ENCODE results near the gene GLYAT.
A peak's percentile ranks its signal among the peaks of the same experiment; 100 is the strongest.

GLYAT gene, protein sequence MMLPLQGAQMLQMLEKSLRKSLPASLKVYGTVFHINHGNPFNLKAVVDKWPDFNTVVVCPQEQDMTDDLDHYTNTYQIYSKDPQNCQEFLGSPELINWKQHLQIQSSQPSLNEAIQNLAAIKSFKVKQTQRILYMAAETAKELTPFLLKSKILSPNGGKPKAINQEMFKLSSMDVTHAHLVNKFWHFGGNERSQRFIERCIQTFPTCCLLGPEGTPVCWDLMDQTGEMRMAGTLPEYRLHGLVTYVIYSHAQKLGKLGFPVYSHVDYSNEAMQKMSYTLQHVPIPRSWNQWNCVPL

GRCh38 chr11:58731819-58732218 is at the start of gene GLYAT:
Gene GLYAT, minus strand, starts transcription at chr11:58731943. Its CDS starts 7,447 bp downstream, at chr11:58724496.
- intact Hi-C loops (cut with DNase I), result no loop called here

DNA sequence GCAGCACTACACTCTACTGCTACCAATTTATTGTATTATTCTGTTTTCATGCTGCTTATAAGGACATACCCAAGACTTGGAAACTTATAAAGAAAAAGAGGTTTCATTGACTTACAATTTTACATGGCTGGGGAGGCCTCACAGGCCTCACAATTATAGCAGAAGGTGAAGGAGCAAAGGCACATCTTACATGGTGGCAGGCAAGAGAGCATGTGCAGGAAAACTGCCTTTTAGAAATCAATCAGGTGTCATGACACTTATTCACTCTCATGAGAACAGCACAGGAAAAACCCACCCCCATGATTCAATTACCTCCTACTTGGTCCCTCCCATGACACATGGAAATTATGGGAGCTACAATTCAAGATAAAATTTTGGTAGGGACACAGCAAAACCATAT is 49.6 kb upstream of the GLYAT start:
- DNase-seq, result no peak
- intact Hi-C loops (cut with DNase I), result no loop called here

More at GRCh38 chr11:58731819-58732218, at the start of gene GLYAT:
- DNase-seq, result no peak

GRCh38 chr11:58780578-58780977 is 48.8 kb upstream of the GLYAT start:
- intact Hi-C loops (cut with DNase I), result no loop called here
- DNase-seq, result no peak

- intact Hi-C loops (cut with DNase I), result no loop called here
- DNase-seq, result peak in 1 of 42 donors; percentile 16
Observed at GRCh38 chr11:58776891-58777710, 45.4 kb upstream of the GLYAT start.

GRCh38 chr11:58775066-58775708 is 43.4 kb upstream of the GLYAT start:
- intact Hi-C loops (cut with DNase I), result no loop called here
- DNase-seq, result no peak

DNA sequence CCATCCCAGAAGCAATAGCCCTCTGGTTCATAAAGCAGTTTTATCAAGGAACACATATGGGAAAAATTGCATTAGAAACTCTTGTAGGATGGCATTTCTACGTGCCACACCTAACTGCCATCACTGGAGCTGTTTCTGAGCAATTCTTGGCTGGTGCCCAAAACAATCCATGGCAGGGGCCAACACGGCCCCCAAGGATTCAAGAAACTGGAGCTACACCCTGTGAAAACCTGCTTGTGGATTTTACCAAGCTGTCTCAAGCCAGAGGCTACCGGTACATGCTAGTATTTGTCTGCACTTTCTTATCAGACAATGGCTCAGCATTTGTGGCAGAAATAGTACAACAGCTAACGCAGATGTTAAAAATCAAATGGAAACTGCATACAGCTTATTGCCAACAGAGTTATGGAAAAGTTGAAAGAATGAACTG is 42.4 kb upstream of the GLYAT start:
- no peak for DNase-seq
- intact Hi-C loops (cut with DNase I), result no loop called here

GRCh38 chr11:58773337-58773736 is 41.6 kb upstream of the GLYAT start:
- intact Hi-C loops (cut with DNase I), result no loop called here
- no peak for DNase-seq

DNA sequence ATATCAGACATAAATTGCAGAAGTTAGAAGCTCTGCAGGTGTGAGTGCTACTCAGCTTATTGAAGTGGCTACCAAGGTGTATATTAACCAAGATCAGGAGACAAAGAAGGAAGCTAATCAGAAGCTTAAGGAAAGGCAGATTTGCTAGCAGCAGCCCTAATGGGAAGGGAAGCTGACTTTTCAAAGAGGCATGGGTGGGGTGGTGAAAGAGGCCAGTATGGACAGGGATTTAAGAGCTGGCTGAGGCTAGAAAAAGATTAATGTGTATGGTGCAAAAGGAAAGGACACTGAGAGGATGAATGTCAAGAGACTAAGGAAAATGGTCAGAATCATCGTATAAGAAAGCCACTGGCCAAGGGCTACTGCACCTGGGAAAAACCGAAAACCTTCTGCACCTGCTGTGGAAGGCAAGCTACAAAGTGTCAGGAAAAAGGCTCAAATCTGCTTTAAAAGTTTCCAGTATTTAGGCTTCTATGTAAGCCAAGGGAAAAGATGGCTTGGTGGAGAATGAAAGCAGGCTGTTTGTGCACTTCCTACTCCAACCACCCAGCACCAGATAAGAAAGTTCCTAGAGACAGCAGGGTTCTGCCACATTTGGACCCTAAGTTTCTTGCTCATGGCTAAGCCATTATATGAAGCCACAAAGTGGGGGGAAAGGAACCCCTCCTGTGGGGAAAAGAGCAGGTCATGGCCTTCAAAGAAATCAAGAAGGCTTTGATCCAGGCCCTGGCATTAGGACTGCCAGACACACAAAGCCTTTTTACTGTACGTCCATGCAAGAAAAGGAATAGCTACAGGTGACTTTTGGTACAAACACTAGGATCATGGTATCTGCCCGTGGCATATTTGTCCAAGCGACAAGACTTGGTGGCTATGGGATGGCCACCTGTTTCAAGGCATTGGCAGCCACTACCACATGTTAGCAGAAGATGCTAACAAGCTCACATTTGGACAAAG is 40.9 kb upstream of the GLYAT start:
- no peak for DNase-seq
- intact Hi-C loops (cut with DNase I), result no loop called here

GRCh38 chr11:58771458-58771855 is 39.7 kb upstream of the GLYAT start:
- intact Hi-C loops (cut with DNase I), result no loop called here
- DNase-seq, result no peak

- intact Hi-C loops (cut with DNase I), result no loop called here
- no peak for DNase-seq
Observed at GRCh38 chr11:58770627-58771457, 39.1 kb upstream of the GLYAT start.

DNA sequence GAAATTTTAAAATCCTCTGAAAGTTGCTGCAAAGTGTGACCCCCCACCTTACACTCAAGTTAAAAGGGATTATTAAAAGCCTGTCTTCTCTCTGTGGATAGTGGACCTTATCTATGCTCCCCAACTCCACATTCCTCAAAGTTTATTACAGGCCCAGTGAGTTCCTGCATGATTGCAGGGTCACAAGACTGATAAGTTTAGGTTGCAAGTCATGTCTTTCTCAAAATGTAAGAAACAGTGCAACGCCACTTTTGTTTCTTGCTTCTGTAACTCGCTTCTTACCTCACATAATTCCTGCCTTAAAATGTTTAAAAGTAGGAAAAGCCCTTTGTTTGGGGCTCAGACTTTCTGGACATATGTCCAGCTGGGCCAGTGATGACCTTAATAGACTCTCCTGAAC is 38.4 kb upstream of the GLYAT start:
- intact Hi-C loops (cut with DNase I), result no loop called here
- no peak for DNase-seq

DNA sequence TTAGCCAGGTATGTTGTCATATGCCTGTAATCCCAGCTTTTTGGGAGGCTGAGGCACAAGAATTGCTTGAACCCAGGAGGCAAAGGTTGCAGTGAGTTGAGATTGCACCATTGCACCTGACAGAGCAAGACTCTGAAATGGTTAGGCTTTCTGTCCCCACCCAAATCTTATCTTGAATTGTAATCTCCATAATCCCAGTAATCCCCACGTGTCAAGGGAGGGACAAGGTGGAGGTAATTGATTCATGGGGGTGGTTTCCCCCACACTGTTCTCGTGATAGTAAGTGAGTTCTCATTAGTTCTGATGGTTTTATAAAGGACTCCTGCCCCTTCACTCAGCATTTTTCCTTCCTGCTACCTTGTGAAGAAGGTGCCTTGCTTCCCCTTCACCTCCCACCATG is 37.6 kb upstream of the GLYAT start:
- DNase-seq, result no peak
- intact Hi-C loops (cut with DNase I), result no loop called here

GRCh38 chr11:58768137-58768536 is 36.4 kb upstream of the GLYAT start:
- DNase-seq, result no peak
- intact Hi-C loops (cut with DNase I), result no loop called here

DNA sequence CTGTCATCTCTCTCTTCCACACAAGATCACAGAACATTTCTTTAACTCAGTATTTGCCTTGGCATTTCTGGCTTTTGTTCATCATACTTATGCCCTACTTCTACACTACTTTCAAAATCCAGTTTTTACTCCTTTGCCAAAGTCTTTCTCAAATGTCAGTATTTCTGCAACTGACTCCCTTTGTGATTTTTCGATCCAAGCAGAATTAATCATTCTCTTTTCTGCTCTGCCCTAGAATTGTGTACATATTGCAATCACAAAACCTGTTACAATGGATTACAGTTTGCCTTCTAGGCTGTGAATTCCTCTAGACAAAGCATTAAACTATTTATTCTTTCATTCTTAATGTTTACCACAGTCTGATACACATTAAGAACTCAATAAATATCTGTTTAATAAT is 33.3 kb upstream of the GLYAT start:
- no peak for DNase-seq
- intact Hi-C loops (cut with DNase I), result no loop called here

- intact Hi-C loops (cut with DNase I), result no loop called here
- DNase-seq, result no peak
Observed at GRCh38 chr11:58763120-58763490, 31.4 kb upstream of the GLYAT start.

- intact Hi-C loops (cut with DNase I), result no loop called here
- DNase-seq, result no peak
Observed at GRCh38 chr11:58762284-58763119, 30.8 kb upstream of the GLYAT start.

DNA sequence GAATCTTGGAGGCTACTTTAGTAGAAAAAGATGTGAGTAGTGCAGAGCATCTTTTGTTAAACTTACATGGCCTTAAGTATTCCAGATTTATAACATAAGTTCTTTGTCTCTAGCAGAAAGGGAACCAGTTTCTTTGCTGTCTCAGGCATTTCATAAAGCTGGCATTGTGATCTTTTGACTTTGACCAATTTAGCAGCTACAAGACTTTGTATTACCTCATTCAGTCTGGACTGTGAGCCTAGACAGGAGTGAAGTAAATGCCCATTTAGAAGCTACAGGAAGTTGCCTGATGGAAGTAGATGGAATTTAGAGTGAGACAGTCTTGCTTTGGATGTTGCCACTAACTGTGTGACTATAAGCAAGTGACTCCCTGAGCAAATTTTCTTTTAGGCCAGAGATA is 25.7 kb upstream of the GLYAT start:
- no peak for DNase-seq
- intact Hi-C loops (cut with DNase I), result no loop called here

All from head of caudate nucleus (tissue), 42 donors.